H9 (cell line): ENCODE data around the gene KAZN. TPM values are rescaled to one million over a fixed set of nuclear protein-coding genes. Genes with fewer than 3 reads are reported as not detected.

ENCODE experiments used
- DNase-seq: peaks from one replicate; pipeline ENCODE4 v3.0.0-alpha.2; 2017
- H2AFZ ChIP-seq: one replicate; pipeline ENCODE4 v1.6.1; 2013; ENCODE audit warnings: mild to moderate bottlenecking, low read length, control low read depth, moderate library complexity
- H2AK5ac ChIP-seq: 2 replicates; pipeline ENCODE4 v1.6.1; 2013; ENCODE audit warnings: low read length, control low read depth, mixed read lengths; ENCODE audit not compliant: insufficient read length
- H2BK120ac ChIP-seq: one replicate; pipeline ENCODE4 v1.6.1; 2013; ENCODE audit warnings: low read depth, mild to moderate bottlenecking, low read length, control low read depth, inconsistent platforms; ENCODE audit not compliant: poor library complexity, severe bottlenecking
- H2BK12ac ChIP-seq: 2 replicates; pipeline ENCODE4 v1.6.1; 2013; ENCODE audit warnings: low read length, control low read depth, mixed read lengths, low read depth; ENCODE audit not compliant: insufficient read length
- H2BK15ac ChIP-seq: 2 replicates; pipeline ENCODE4 v1.6.1; 2013; ENCODE audit warnings: low read depth, low read length, control low read depth
- H2BK20ac ChIP-seq: one replicate; pipeline ENCODE4 v1.6.1; 2013; ENCODE audit warnings: low read depth, mild to moderate bottlenecking, low read length, control low read depth, inconsistent platforms; ENCODE audit not compliant: poor library complexity, severe bottlenecking
- H2BK5ac ChIP-seq: 2 replicates; pipeline ENCODE4 v1.6.1; 2013; ENCODE audit warnings: low read length, control low read depth, mixed read lengths; ENCODE audit not compliant: insufficient read length
- H3K14ac ChIP-seq: 2 replicates; pipeline ENCODE4 v1.6.1; 2013; ENCODE audit warnings: low read length, control low read depth; ENCODE audit not compliant: insufficient read depth
- H3K18ac ChIP-seq: 2 replicates; pipeline ENCODE4 v1.6.1; 2013; ENCODE audit warnings: low read depth, mild to moderate bottlenecking, mixed read lengths, low read length, control low read depth; ENCODE audit not compliant: insufficient read length
- H3K23ac ChIP-seq: 2 replicates; pipeline ENCODE4 v1.6.1; 2013; ENCODE audit warnings: low read length, control low read depth, mixed read lengths, low read depth; ENCODE audit not compliant: insufficient read length
- H3K23me2 ChIP-seq: 2 replicates; pipeline ENCODE4 v1.6.1; 2013; ENCODE audit warnings: low read depth, mild to moderate bottlenecking, mixed read lengths, low read length, control low read depth; ENCODE audit not compliant: insufficient read length, poor library complexity, severe bottlenecking
- H3K27ac ChIP-seq: 2 replicates; pipeline ENCODE4 v1.5.1; 2013; ENCODE audit warnings: low read length, control low read depth, mixed read lengths, low read depth; ENCODE audit not compliant: insufficient read length
- H3K27me3 ChIP-seq: 2 replicates; pipeline ENCODE4 v1.6.1; 2013; ENCODE audit warnings: low read length, control low read depth, inconsistent platforms; ENCODE audit not compliant: insufficient read depth
- H3K4ac ChIP-seq: 2 replicates; pipeline ENCODE4 v1.6.1; 2013; ENCODE audit warnings: low read depth, mild to moderate bottlenecking, control low read depth, inconsistent platforms, low read length, moderate library complexity
- H3K4me1 ChIP-seq: 2 replicates; pipeline ENCODE4 v1.6.1; 2013; ENCODE audit warnings: low read length, control low read depth, inconsistent platforms; ENCODE audit not compliant: insufficient read depth
- H3K4me2 ChIP-seq: 2 replicates; pipeline ENCODE4 v1.6.1; 2013; ENCODE audit warnings: low read length, control low read depth, mixed read lengths; ENCODE audit not compliant: insufficient read length, insufficient read depth
- H3K56ac ChIP-seq: 2 replicates; pipeline ENCODE4 v1.6.1; 2013; ENCODE audit warnings: low read depth, mild to moderate bottlenecking, mixed read lengths, low read length, control low read depth; ENCODE audit not compliant: insufficient read length
- H3K79me1 ChIP-seq: 2 replicates; pipeline ENCODE4 v1.6.1; 2013; ENCODE audit warnings: low read depth, mild to moderate bottlenecking, moderate library complexity, low read length, control low read depth, inconsistent platforms; ENCODE audit not compliant: insufficient read depth, poor library complexity, severe bottlenecking
- H3K79me2 ChIP-seq: 2 replicates; pipeline ENCODE4 v1.6.1; 2013; ENCODE audit warnings: low read length, control low read depth, inconsistent platforms; ENCODE audit not compliant: insufficient read depth
- H3K9ac ChIP-seq: 2 replicates; pipeline ENCODE4 v1.6.1; 2013; ENCODE audit warnings: low read length, control low read depth, mixed read lengths; ENCODE audit not compliant: insufficient read length; ENCODE audit errors: extremely low read depth
- H3K9me3 ChIP-seq: one replicate; pipeline ENCODE4 v1.6.1; 2013; ENCODE audit warnings: low read depth, low read length, inconsistent platforms; ENCODE audit not compliant: control insufficient read depth
- H3T11ph ChIP-seq: one replicate; pipeline ENCODE4 v1.6.1; 2013; ENCODE audit warnings: mild to moderate bottlenecking, low read length, control low read depth, inconsistent platforms
- H4K20me1 ChIP-seq: one replicate; pipeline ENCODE4 v1.6.1; 2013; ENCODE audit not compliant: control insufficient read depth, insufficient read length, insufficient read depth
- H4K5ac ChIP-seq: 2 replicates; pipeline ENCODE4 v1.6.1; 2013; ENCODE audit warnings: low read depth, mild to moderate bottlenecking, mixed read lengths, low read length, control low read depth; ENCODE audit not compliant: insufficient read length
- H4K8ac ChIP-seq: replicated peaks from 2 replicates; pipeline ENCODE4 v1.6.1; 2013; ENCODE audit warnings: low read length, control low read depth, mixed read lengths, low read depth; ENCODE audit not compliant: insufficient read length
- H4K91ac ChIP-seq: 2 replicates; pipeline ENCODE4 v1.6.1; 2013; ENCODE audit warnings: low read depth, mild to moderate bottlenecking, moderate library complexity, mixed read lengths, low read length, control low read depth; ENCODE audit not compliant: insufficient read length
- H3K27ac Mint-ChIP-seq, 3 experiments: 2 replicates in 2 of 3; 3 replicates in 1 of 3; pipeline ENCODE4 v1.8.0; 2020 to 2021; ENCODE audit warnings: mixed read lengths in 3 of 3, mild to moderate bottlenecking in 1 of 3, moderate library complexity in 1 of 3
- H3K27me3 Mint-ChIP-seq: 2 replicates; pipeline ENCODE4 v1.8.0; 2021; ENCODE audit warnings: low read depth, mild to moderate bottlenecking, moderate library complexity, mixed read lengths
- H3K36me3 Mint-ChIP-seq, 3 experiments: 2 replicates in 2 of 3; 3 replicates in 1 of 3; pipeline ENCODE4 v1.8.0; 2020 to 2021; ENCODE audit warnings: low read depth in 3 of 3, mixed read lengths in 3 of 3; ENCODE audit not compliant: insufficient read depth in 1 of 3
- H3K4me1 Mint-ChIP-seq, 2 experiments: 2 replicates each; pipeline ENCODE4 v1.8.0; 2020; ENCODE audit warnings: mixed read lengths in 2 of 2
- H3K4me3 Mint-ChIP-seq, 2 experiments: 2 replicates in 1 of 2; 3 replicates in 1 of 2; pipeline ENCODE4 v1.8.0; 2020 to 2021; ENCODE audit warnings: mild to moderate bottlenecking in 2 of 2, mixed read lengths in 2 of 2, moderate library complexity in 1 of 2
- H3K9me3 Mint-ChIP-seq, 2 experiments: 2 replicates in 1 of 2; 3 replicates in 1 of 2; pipeline ENCODE4 v1.8.0; 2020; ENCODE audit warnings: mild to moderate bottlenecking in 2 of 2, mixed read lengths in 2 of 2, moderate library complexity in 1 of 2
- CTCF ChIP-seq: fragments of 200-600 bp; sonication (generic); conservative IDR thresholded peaks from 3 replicates; pipeline ENCODE4 v1.8.0; 2021; ENCODE audit warnings: antibody characterized with exemption, mild to moderate bottlenecking
- WGBS: extraction: QIAGEN DNeasy Blood & Tissue Kit; methylation state at CpG from one replicate; pipeline ENCODE4 v1.1.7; 2013; ENCODE audit warnings: missing lambda C conversion rate, low lambda C conversion rate, mixed read lengths; ENCODE audit not compliant: insufficient read length; ENCODE audit errors: extremely low coverage; 5-methylcytosine and 5-hydroxymethylcytosine counted together
- total RNA-seq: library from RNA; stranded (reverse); gene quantifications from 2 replicates; pipeline ENCODE4 v1.2.1, GENCODE V29; 2021

The KAZN gene
- total RNA-seq, 1 experiment from 2014 or later, result 7.6 TPM

- Histone ChIP-seq H3K23me2 (no peaks in the 10 kb centered on the region), H3K9ac (no peak overlapping the region), H3K4me2 (no peak overlapping the region), H3K27ac (no peak overlapping the region), H4K91ac (no peak overlapping the region), H3K79me1 (no peaks in the 10 kb centered on the region), H3K79me2 (no peaks in the 10 kb centered on the region), H2BK15ac (no peak overlapping the region), H2AFZ (no peak overlapping the region), H3T11ph (no peak overlapping the region), H3K4ac (no peak overlapping the region), H4K20me1 (no peaks in the 10 kb centered on the region), H3K27me3 (no peaks in the 10 kb centered on the region), H3K4me1 (no peaks in the 10 kb centered on the region), H2BK20ac (no peak overlapping the region), H3K18ac (no peak overlapping the region), H3K14ac (no peak overlapping the region), H2BK12ac (no peak overlapping the region), H3K23ac (no peak overlapping the region), H4K8ac (no peak overlapping the region), H2BK5ac (no peak overlapping the region), H3K9me3 (no peaks in the 10 kb centered on the region), H4K5ac (no peak overlapping the region), H2AK5ac (no peak overlapping the region), H2BK120ac (no peak overlapping the region), H3K56ac (no peak overlapping the region)
- Mint-ChIP-seq H3K36me3 (no peaks in the 10 kb centered on the region), H3K27ac (no peak overlapping the region), H3K27me3 (no peaks in the 10 kb centered on the region), H3K4me3 (no peak overlapping the region), H3K9me3 (no peaks in the 10 kb centered on the region; a peak in 1 of 5 replicates), H3K4me1 (peaks cover 7 to 16% of the 10 kb centered on the region in 2 experiments)
- DNase-seq, result no peak
- TF ChIP-seq CTCF, result no peak
- no CpG with 5 or more reads among the region's 6 CpGs for WGBS
Observed at GRCh38 chr1:14663773-14664172, 65.3 kb downstream of the KAZN start.
